GM21786 (cell line): ENCODE results near the gene CNPY3.

Source experiments
- ATAC-seq: cut with Tn5 transposase; IDR thresholded peaks from one replicate; pipeline ENCODE4 v1.9.1; 2021; ENCODE audit not compliant: unreplicated experiment

The CNPY3 gene

GRCh38 chr6:42958125-42958524, 28.8 kb downstream of the CNPY3 start:
- ATAC-seq: no peak

- ATAC-seq: no peak
These were observed 30.6 kb downstream of the CNPY3 start for GRCh38 chr6:42959917-42960242.

GRCh38 chr6:42960243-42961019, 31.2 kb downstream of the CNPY3 start, which contains the start of gene GNMT:
TSS of gene GNMT (plus strand) at chr6:42960754. CDS start at chr6:42960768, 14 bp downstream.
- no peak for ATAC-seq

GRCh38 chr6:42961020-42961470, 31.8 kb downstream of the CNPY3 start:
- no peak for ATAC-seq

GRCh38 chr6:42962096-42962495, 32.8 kb downstream of the CNPY3 start:
- no peak for ATAC-seq

DNA sequence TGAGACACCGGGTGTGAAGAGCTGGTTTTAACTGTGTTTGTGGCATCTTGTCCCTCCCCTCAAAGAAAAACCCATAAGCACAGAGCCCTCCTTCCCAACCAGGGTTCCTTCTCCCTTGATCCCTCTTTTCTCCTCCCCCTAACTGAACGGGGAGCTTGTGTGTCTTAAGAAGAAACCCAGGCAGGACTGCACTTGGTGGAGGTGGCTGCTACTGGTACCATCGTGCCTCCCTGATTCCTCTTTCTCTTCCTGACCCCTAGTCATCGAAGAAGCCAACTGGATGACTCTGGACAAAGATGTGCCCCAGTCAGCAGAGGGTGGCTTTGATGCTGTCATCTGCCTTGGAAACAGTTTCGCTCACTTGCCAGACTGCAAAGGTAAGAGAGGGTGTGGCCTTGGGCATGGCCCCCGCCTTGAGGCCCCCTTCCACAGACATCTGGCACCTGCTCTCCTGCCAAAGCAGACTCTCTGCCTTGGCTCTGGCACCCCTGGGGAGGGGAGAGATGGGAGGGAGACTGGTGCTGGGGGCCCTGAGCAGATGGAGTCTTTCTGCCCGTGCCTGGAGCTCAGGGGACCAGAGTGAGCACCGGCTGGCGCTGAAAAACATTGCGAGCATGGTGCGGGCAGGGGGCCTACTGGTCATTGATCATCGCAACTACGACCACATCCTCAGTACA, 33.4 kb downstream of the CNPY3 start:
- no peak for ATAC-seq

DNA sequence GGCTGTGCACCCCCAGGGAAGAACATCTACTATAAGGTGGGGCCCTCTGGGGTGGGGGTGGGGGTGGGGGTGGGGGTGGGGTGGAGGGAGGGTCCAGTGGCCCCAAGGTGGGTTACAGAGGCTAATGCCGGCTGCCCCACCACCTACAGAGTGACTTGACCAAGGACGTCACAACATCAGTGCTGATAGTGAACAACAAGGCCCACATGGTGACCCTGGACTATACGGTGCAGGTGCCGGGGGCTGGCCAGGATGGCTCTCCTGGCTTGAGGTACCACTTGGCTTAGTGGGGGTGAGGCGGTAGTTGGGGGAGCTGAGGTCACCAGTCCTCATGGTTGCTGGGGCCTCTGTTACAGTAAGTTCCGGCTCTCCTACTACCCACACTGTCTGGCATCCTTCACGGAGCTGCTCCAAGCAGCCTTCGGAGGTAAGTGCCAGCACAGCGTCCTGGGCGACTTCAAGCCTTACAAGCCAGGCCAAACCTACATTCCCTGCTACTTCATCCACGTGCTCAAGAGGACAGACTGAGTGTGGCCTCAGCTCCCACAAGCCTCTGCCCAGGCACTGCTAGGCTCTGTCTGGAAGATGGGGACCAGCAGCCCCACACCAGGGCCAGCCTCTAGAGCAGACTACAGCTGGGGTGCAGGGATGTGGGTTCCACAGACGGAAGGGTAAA, 34.0 kb downstream of the CNPY3 start:
- ATAC-seq: no peak

DNA sequence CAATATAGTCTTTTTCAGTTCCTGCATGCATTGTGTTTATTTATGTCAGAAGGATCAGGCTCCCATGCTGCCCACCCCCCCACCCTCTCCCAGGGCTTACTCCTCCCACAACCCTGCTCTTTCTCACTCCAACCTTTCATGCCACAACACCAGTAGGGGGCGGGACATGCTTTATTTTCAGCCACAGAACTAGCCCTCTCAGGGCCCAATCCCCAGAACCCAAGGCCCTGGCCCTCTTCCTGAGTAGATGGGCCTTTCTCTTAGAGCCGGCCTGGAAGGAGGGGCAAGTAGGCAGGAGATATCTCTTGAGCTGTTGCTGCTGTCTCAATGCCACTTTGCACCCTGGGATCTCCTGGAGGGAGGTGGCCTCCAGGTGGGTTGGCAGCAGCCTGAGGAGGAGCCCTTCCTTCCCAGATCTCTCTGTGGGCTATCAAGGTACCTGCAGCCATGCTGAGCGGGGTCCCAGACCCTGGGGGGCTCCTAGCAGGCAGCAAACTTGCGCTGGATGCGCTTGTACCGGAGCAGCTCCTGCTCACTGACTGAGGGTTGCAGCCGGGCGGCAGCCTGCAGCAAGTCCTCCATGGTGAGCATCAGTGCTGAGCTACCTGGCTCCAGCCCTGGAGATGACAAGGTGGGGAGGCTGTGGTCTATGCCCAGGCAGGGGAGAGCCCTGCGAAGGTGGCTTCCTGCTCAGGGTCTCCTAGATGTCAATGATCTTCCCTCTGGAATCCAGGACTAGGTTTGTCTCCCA, 34.8 kb downstream of the CNPY3 start:
- no peak for ATAC-seq

DNA sequence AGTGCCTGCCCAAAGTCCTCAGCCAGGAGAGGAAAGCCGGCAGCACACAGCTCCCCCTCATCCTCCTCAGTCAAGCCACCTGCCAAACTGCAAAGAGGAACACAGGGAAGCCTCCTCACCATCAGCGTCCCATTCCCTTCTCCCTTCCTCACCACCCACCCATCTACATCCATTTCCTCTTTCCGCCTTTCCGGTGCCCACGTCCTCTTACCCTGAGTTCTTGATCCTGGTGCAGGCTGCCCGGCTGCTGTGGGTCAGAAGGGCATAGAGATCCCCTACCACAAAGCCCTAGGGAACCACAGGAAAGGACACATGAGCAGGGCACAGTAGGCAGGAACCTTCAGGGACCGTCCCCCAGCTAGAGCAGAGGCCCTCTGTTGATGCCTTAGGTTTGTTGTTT, 37.3 kb downstream of the CNPY3 start:
- ATAC-seq: no peak

DNA sequence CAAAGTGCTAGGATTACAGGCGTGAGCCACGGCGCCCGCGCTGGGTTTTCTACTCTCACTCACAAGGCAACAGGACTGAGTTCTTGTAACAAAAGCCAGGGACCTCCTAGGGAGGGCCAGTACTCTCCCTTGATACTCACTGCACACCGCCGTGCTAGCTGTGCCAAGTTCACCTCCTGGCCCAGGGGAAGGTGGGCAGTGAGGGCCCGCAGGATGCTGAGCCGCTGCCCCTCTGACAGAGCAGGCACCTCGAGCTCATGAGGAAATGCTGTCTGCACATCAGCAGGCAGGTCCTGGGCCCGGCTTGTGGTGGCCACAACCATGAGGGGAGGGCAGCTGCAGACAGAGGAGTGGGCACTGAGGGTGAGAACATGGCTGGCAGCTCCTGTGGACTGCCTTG, 37.9 kb downstream of the CNPY3 start:
- no peak for ATAC-seq

DNA sequence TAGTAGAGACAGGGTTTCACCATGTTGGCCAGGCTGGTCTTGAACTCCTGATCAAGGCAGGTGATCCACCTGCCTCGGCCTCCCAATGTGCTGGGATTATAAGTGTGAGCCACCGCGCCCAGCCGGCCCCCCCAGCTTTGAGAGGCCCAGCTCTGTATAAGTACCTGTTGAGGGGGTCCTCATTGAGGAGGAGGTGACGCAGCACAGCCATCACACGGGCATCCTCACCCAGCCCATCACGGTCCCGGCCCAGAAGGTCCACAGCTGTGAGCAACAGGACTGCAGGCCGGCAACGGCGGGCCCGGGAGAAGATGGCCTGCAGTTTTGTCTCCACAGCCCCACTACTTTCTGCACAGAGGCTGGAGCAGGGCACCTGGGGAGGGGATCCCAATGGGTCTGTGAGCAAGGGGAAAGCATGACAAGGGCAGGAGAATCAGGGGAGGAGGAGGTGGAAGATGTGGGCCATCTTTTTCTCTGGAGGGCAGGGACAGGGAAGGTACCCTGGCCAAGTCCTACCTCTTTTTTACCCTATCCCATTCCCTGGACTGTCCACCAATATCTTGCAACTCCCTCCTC, 38.9 kb downstream of the CNPY3 start:
- no peak for ATAC-seq

DNA sequence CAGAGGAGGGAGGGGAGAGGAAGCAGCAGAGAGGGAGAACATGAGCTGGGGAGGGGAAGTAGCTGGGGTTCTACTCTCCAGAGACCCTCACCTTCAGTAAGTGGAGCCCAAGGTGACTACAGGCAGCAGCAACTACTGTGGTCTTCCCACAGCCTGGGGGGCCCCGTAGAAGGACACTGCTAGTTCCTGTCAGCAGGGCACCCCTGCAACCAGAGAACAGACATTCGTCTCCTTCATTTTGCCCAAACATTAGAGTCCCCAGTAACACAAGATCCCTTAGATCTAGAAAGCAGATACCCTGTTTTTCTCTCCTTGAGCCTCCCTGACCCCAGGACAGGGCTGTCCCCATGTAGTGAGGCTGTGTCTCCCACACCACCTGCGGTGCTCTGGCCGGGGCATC, 39.5 kb downstream of the CNPY3 start:
- no peak for ATAC-seq

DNA sequence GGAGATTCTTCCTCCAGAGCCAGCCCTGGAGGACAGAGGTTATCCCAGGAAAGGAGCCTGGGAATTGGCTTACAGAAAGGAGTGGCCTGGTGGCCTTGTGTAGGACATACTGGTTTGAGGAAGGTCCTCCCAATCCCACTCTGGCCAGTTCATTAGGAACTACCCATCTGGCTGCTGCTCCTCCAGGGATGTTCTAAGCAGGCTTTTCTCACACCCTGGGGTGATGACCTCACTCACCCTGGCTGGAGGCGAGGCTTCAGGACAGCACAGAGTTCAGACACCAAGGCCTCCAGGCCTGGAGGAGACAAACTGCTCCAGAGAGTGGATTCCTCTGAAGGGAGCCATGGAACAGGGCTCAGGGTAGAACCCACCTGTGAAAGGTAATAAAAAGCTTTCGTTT, 40.2 kb downstream of the CNPY3 start:
- no peak for ATAC-seq

GRCh38 chr6:42969934-42970333, 40.7 kb downstream of the CNPY3 start:
- ATAC-seq: no peak

GRCh38 chr6:42970871-42971612, 41.8 kb downstream of the CNPY3 start:
- no peak for ATAC-seq

DNA sequence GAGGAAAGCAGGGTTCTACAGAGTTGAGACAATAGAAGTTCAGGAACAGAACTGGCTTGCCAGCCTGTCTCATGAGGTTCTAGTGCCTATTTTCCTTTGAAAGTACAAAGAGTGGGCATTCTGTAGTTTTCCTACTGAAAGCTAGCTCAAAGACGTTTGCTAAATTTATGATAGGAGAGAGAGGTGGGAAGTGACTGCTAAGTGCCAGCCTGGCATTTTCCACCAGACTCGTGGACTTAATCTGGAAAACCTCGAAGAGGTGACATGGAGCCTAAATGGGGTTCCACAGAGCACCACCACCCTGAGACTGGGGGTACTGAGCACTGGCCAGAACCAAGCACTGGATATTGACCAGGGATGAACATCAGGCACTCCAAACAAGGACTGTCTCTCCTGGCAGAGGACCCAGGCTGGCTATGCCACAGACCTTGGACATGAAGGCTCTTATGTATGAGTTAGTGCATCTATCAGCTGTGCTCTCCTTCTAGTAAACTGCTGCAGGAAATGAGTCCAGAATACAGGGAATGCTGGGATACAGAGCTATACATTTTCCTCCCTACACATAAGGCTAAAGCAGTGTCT, 42.6 kb downstream of the CNPY3 start:
- no peak for ATAC-seq

DNA sequence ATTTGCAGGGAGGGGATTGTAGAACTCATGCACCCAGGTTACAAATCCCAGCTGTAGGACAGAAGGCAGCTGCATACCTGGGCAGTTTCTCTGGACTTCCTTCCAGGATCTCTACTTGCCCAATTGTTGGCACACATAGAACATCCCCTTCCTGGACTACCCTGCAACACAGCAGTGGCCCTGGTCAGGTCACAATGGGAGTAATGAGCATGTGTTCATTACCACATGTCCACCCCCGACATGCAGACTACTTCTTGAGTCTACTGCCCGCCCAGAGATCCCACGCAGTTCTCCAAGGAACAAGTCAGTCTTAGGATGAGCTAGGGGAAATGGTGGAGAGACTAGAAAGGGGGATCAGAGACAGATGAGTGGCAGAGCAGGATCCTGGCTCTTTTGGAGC, 44.6 kb downstream of the CNPY3 start:
- no peak for ATAC-seq

- no peak for ATAC-seq
These were observed 45.7 kb downstream of the CNPY3 start for GRCh38 chr6:42974919-42975505.

DNA sequence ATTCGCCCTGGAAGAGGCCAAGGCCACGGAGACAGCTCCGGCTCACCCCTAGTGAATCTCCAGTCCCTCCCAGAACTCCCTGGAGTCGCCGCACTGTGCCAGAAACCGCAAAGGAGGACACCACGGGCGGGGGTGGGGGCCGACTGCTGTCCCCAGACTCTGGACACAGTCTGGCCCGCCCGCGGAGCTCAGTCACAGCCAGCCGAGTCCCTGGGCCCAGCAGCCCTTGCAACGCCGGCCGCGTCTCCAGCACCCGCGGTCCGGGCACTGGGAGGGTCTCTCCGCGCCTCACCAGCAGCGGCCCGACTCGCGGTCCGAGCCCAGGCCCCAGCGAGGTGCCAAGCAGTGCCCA, 49.2 kb downstream of the CNPY3 start:
- peak; percentile 6 for ATAC-seq
